GM12872 (cell line): ENCODE results near the gene PYGB.

ENCODE experiments used
- TF ChIP-seq, protein P1 (sequence below): IDR thresholded peaks from 3 replicates; pipeline ENCODE4 v1.5.1; 2011; ENCODE audit warnings: low read depth, mild to moderate bottlenecking, low read length, moderate library complexity; ENCODE audit not compliant: insufficient read depth

PYGB gene

DNA sequence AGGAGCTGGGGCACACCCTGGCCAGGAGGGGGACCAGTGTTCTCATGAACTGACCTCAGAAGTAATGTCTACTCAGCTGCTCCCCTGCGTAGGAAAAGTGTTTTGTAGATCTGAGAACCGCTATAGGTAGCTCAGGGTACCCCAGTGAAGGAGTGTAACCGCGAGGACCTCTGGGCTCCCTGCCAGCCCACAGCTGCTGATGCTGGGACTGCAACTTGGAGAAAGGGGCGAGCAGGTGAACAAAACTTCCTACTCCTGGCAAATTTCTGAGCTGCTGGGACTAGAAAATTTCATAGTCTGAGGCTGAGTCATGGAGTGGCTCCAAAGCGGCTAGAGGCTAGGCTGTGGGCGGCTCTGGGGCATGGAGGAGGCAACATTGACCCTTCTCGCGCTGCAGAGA, 51.9 kb downstream of the PYGB start:
- TF ChIP-seq, protein P1, sequence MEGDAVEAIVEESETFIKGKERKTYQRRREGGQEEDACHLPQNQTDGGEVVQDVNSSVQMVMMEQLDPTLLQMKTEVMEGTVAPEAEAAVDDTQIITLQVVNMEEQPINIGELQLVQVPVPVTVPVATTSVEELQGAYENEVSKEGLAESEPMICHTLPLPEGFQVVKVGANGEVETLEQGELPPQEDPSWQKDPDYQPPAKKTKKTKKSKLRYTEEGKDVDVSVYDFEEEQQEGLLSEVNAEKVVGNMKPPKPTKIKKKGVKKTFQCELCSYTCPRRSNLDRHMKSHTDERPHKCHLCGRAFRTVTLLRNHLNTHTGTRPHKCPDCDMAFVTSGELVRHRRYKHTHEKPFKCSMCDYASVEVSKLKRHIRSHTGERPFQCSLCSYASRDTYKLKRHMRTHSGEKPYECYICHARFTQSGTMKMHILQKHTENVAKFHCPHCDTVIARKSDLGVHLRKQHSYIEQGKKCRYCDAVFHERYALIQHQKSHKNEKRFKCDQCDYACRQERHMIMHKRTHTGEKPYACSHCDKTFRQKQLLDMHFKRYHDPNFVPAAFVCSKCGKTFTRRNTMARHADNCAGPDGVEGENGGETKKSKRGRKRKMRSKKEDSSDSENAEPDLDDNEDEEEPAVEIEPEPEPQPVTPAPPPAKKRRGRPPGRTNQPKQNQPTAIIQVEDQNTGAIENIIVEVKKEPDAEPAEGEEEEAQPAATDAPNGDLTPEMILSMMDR, result no peak

DNA sequence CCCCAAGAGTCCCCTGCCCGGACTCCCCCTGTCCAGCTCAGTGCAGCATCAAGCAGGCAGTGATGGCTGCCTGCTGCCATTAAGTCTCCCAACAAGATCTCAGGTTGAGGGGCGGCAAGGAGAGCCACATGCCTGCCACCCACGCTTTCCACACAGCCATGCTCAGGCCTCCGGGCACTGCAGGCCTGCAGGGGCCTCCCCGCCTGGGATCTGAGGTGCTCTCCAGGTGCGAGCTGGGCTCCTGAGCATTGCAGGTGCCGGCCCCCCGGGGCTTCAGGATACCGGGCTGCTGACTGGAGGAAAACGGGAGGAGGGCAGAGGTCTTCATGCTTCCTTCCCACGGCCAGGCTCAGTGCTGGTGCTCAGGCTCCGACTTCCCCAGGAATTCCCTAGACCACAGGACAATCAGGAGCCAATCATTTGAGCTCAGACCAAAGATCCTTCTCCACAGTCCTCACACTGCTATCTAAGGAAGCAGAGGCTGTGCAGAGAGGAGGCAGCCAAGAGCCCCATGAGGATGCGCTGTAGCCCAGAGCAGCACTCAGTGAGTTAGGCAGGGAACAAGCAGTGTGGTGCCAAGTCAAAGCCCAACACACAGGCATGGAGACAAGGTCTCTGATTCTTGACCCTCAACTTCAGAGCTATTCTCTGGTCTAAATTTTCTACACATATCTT, 52.7 kb downstream of the PYGB start:
- TF ChIP-seq, protein P1, result no peak

DNA sequence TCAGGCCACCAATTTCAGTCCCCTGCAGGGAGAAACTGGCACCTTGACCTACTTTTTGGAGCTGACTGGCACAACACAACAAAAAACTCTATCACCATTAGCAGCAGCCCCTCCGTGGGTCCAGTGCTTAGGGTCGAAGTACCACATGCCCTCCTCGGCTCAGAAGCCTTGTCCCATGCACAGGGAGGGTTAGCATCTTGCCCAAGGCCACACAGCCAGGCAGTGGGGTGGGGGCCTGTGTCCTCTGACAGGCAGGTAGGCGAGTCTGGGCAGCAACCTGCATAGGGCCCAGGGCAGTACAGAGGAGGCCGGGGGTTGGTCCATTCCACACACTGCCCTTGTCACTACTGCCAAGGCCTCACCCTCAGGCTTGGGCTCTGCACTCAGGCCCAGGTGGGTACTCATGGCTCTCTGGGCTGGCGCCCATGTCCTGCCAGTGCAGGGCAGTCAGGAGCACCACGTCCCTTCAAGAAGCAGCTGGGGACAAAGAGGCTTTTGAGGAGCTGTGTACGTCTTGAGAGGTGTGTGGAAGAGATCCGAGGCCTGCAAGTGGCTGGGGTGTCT, 53.6 kb downstream of the PYGB start:
- TF ChIP-seq, protein P1, result no peak

DNA sequence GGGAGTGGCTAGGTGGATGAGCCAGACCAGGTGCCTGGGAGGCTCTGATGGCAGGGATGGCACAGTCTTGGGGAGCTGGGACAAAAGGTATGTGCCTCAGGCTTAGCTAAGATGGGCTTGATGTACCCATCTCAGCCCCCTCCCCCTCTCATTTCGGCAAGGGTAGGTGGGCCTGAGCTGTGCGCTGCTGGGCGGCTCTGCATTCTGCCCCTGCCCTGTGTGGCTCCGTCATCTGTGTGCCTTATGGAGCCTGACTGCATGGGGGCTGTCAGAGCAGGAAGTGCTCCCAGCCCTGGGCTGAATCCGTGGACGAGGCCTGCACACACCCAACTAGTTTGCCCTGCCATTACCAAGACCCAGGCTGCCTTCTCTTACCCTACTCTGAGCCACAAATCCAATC, 54.7 kb downstream of the PYGB start:
- TF ChIP-seq, protein P1, result no peak

DNA sequence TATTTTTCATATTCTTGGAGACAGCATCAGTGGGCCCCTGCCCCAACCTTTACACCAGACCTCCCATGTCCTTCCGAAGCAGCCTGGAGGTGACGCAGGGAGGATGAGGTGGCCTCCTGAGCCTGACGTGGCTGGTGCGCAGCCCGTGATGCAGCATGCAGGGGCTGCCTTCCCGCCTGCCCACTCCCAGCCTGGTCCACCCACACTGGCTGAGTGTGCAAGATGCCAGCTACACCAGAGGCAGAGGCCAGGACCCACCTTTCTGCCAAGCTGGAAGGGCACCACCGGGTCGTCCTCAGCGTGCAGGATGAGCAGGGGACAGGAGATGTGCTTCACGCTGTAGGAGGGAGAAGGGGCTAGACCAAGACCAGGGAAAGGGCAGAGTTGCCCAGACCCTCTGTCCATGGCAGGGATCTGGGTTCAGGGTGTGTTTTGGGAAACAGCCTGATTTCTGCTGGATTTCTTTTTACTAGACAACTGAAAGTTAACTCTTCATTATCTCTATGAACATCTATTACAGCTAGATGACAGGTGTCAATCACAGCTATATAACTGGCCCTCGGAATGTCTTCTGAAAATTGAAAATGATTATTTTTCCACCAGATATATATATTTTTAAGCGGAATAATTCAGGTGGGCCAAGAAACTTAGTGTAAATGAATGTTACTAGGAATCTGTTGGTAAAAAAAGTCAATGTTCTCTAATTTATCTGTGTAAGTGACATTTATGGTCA, 55.6 kb downstream of the PYGB start:
- TF ChIP-seq, protein P1, result no peak

DNA sequence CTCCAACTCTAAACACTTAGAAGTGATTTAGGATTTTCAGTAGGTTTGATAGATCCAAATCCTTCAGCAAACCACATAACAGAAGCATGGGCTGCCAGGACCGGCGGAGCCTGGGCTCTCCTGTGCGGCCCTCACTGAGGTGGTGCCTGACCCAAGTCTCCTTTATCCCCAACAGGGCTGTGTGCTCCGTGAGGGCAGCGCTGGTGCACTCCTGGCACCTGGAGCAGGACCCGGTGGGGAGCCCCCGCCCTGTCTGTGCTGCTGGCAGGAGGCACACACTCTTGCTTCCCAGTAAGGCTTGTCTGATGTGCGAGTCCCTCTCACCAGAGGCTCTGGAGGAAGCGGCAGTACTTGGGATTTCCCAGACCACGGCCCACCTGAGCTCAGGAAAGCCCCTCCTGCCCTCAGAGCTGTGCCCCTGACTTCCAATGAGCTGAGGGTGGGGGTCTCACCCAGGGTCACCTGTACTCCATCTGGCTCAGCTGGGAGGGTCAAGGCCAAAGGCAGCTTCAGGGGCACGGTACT, 56.2 kb downstream of the PYGB start:
- TF ChIP-seq, protein P1, result no peak

DNA sequence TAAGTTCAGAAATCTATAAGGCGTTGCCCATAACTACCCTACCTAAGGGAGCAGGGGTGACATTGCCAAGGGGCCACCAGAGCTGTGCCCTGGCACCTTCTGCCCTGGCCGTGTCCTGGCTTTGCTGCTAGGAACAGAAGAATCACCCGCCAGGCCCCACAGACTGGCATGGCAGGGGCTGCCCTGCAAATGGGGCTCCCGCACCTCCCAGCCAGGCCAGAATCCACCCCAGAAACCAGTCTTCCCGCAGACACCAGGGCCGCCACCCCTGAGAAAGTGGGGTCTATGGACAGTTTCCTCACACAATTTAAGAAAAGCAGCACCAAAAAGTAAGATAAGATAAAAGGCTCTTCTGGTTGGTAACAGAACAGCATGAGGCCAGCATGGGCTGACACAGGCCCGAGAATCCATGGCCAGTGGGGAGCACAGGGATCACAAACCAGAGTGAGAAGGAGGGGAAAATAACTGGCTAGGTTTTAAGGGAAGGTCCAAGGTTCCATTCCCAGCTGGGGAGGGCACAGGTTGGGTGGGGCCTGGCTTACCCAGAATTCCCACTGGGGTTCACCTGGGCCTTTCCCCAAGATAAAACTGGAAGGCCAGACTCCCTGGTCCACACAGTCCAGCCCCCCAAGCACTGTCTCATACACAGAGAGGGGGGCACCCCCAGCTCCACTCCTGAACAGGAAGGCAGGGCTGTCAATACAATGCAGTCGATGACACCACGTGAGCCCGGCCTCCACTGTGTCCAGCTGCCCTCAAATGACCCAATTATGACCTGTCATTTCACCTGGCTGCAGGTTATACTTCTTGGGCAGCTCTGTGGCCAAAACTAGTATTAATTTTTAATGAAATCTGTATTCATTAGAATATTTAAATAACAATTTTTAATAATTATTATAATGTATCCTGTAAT, 59.4 kb downstream of the PYGB start:
- TF ChIP-seq, protein P1, result no peak
